GM10248 (cell line): ENCODE results near the gene ISG15.

Experiments used
- CTCF ChIA-PET: fragments of 300-600 bp; sonication (Branson Sonifier 250); formaldehyde crosslinking; extraction: SDS; loops from one replicate; lab custom pipeline; 2021; ENCODE audit warnings: antibody characterized with exemption; lab: Yijun Ruan, JAX
- POLR2A ChIA-PET: fragments of 350-650 bp; sonication (Branson Sonifier 250); formaldehyde crosslinking; extraction: SDS; loops from one replicate; lab custom pipeline; 2020; ENCODE audit warnings: antibody characterized with exemption; lab: Yijun Ruan, JAX
- DNase-seq: peaks from one replicate; pipeline ENCODE4 v3.0.0; 2012; ENCODE audit errors: extremely low spot score
- TF ChIP-seq, protein P1 (sequence below): IDR thresholded peaks from 2 replicates; pipeline ENCODE4 v1.5.1; 2012; ENCODE audit warnings: mild to moderate bottlenecking, low read depth; ENCODE audit errors: extremely low read depth, missing control alignments, control extremely low read depth

ISG15 gene

DNA sequence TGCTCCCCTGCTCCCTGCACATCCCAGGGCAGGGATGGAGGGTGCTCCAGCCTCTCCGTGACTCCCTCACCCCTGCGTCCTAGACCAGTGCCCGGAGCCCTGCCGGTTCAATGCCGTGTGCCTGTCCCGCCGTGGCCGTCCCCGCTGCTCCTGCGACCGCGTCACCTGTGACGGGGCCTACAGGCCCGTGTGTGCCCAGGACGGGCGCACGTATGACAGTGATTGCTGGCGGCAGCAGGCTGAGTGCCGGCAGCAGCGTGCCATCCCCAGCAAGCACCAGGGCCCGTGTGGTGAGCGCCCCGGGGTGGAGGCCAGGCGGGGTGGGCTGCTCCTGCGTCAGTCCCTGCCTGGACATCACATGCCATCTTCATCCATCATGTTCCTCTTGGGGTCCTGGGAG lies 28.6 kb downstream of the ISG15 start:
- DNase-seq: no peak
- TF ChIP-seq, protein P1, sequence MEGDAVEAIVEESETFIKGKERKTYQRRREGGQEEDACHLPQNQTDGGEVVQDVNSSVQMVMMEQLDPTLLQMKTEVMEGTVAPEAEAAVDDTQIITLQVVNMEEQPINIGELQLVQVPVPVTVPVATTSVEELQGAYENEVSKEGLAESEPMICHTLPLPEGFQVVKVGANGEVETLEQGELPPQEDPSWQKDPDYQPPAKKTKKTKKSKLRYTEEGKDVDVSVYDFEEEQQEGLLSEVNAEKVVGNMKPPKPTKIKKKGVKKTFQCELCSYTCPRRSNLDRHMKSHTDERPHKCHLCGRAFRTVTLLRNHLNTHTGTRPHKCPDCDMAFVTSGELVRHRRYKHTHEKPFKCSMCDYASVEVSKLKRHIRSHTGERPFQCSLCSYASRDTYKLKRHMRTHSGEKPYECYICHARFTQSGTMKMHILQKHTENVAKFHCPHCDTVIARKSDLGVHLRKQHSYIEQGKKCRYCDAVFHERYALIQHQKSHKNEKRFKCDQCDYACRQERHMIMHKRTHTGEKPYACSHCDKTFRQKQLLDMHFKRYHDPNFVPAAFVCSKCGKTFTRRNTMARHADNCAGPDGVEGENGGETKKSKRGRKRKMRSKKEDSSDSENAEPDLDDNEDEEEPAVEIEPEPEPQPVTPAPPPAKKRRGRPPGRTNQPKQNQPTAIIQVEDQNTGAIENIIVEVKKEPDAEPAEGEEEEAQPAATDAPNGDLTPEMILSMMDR: no peak
- ChIA-PET POLR2A (no interaction called here), CTCF (no interaction called here)

DNA sequence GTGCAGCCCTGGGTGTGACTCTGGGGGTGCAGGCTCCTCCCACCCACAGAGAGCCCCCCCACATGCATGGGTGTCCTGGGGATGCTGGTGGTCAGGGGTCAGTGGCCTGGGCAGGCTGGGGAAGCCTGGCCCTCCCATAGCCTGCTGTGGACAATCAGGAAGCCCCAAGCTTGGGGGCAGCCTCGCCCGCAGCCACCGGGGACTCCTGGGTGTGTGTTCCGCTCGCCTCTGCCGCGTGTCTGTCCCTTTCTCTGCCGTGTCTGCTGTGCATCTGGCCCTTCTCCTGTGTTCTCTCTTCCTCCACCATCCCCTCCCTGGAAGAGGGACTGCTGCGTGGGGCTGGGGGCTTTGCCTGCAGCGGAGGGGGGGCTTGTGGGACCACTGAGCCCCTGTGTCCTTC lies 29.5 kb downstream of the ISG15 start:
- TF ChIP-seq, protein P1: no peak
- CTCF ChIA-PET: interaction anchor here (1.1 kb wide), 1 partner anchor 21 kb away, joined by 3 read pairs; no protein-coding TSS in a partner anchor
- POLR2A ChIA-PET: no interaction called here
- DNase-seq: no peak

DNA sequence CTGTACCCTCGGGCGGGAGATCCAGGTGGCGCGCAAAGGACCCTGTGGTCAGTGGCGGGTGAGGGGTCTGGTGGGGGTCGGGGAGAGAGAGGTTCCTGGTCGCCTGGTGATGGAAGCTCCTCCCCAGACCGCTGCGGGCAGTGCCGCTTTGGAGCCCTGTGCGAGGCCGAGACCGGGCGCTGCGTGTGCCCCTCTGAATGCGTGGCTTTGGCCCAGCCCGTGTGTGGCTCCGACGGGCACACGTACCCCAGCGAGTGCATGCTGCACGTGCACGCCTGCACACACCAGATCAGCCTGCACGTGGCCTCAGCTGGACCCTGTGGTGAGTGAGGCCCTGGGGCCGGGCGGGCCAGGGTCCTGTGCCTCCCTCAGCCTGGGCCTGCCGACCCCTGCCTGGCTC lies 30.1 kb downstream of the ISG15 start:
- CTCF ChIA-PET: interaction anchor here (1.0 to 1.1 kb wide), 2 partner anchors 19 to 20 kb away, joined by 3 read pairs; no protein-coding TSS in a partner anchor
- DNase-seq: no peak
- TF ChIP-seq, protein P1: no peak
- POLR2A ChIA-PET: no interaction called here

DNA sequence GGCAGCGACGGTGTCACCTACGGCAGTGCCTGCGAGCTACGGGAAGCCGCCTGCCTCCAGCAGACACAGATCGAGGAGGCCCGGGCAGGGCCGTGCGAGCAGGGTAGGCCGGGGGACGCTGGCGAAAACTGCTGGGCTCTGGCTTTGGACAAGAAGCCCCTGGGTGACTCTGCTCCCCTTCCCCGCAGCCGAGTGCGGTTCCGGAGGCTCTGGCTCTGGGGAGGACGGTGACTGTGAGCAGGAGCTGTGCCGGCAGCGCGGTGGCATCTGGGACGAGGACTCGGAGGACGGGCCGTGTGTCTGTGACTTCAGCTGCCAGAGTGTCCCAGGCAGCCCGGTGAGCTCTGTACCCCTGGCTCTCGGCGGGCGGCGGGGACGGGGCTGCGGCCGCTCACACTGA lies 30.6 kb downstream of the ISG15 start:
- TF ChIP-seq, protein P1: no peak
- POLR2A ChIA-PET: no interaction called here
- DNase-seq: no peak
- CTCF ChIA-PET: interaction anchor here (0.8 to 1.1 kb wide), 3 partner anchors 19 to 42 kb away, joined by 3 read pairs; no protein-coding TSS in a partner anchor

DNA sequence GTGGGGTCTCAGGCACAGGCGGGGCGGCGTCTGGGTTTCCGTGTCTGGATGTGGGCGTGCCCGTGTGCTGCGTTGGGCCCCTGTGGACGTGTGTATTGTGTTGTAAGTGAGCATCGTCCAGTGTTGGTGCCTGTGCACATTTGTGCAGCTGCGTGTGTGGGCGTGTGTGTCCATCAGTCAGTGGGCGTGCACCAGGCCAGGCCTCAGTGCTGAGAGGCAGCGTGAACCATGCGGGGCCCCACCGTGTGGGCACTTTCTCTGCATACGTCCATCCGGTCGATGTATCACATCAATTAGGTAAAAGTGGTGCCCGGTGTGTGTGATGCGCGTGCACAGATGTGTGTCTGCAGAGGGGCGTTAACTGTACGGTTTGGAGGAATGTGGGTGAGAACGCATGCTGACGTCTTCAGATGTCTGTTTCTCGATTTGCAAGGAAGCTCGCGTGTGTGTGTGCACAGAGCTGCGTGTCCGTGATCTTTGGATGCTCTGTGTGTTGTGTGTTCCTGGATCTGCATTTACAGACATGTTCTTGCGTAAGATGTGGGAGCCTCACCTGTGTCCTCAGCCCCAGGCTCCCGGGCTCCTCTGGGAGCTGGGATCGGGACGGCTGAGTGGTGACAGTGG lies 31.3 kb downstream of the ISG15 start:
- ChIA-PET POLR2A (interaction anchor here (0.6 kb wide), 1 partner anchor 522 kb away, joined by 3 read pairs; no protein-coding TSS in a partner anchor), CTCF (interaction anchor here (0.8 to 1.0 kb wide), 2 partner anchors 18 to 42 kb away, joined by 3 read pairs; no protein-coding TSS in a partner anchor)
- DNase-seq: no peak
- TF ChIP-seq, protein P1: no peak

DNA sequence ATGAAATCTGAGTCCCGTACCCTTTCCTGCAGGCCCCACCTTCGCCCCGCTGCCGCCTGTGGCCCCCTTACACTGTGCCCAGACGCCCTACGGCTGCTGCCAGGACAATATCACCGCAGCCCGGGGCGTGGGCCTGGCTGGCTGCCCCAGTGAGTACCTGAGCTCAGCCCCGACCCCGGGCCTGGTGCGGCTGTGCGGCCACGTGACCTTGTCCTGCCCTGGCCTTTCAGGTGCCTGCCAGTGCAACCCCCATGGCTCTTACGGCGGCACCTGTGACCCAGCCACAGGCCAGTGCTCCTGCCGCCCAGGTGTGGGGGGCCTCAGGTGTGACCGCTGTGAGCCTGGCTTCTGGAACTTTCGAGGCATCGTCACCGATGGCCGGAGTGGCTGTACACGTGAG lies 31.8 kb downstream of the ISG15 start:
- POLR2A ChIA-PET: no interaction called here
- CTCF ChIA-PET: no interaction called here
- no peak for DNase-seq
- TF ChIP-seq, protein P1: no peak
